ENCODE measurements around the gene FKBP10. TPM values are rescaled to one million over a fixed set of nuclear protein-coding genes. Genes with fewer than 3 reads are reported as not detected.

FKBP10 gene
- total and polyA plus RNA-seq, 2 donors (not counting 3 experiments of a cell fraction or from before 2014, with no cell fraction given), result 168 to 377 TPM

- no peak overlapping the region for H3K9ac ChIP-seq (replicated peaks; ENCODE audit: extremely low read depth, insufficient read depth, low read length)
- intact Hi-C loops (cut with micrococcal nuclease), result no loop called here
Measured at GRCh38 chr17:41784207-41784744, 28.5 kb upstream of the FKBP10 start.

DNA sequence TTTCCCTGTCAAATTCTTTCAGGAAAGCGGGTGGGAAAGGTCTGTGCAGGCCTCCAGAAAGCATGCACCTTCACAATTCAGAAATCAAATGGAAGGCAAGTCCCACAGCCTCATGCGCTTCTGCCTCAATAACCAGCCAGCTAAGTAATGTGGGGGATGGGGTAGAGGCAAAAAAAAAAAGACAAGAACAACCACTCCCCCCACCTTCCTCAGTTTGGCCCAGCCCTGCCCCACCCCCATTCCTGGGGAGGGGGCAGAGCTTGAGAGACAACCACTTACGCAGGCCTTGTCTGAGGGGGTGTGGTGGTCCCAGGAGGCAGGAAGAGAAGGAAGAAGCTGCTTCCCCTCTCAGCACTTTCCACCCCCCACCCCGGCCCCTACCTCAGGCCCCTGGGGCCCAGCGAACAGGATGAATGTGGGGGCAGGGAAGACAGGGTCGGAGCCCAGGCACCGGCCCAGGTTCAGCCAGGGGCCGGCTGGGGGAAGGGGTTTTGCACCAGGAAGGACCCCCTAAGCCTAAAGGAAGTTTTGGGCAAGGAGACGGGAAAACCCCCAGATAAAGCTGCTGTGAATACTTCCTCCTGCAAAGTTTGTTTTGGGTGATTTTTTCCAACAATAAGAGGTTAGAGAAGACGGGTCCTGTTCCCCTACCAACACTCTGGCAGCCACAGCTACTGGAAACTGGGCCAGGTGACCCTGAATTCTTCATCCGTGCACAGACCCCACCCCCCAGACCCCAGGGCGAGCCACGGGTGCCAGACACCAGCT lies 27.5 kb upstream of the FKBP10 start:
- DNase-seq (ENCODE audit: low read depth, low spot score) (peak; percentile 83), FAIRE-seq (peak; percentile 37)
- H3K9ac ChIP-seq (replicated peaks; ENCODE audit: extremely low read depth, insufficient read depth, low read length), result peak overlapping the region; percentile 71

More at GRCh38 chr17:41784207-41784744, 28.5 kb upstream of the FKBP10 start:
- BruUV-seq (replicated peaks), result no TSS peak
- FAIRE-seq (peak; percentile 40), DNase-seq (ENCODE audit: low read depth, low spot score) (peak; percentile 54)
- Histone ChIP-seq H3K79me2 (ENCODE audit: control insufficient read depth, insufficient read depth, low read length) (no peaks in the 10 kb centered on the region), H3K36me3 (ENCODE audit: control insufficient read depth in 2 of 2, extremely low read depth in 1 of 2, insufficient read depth in 2 of 2, low read length in 2 of 2) (no peaks in the 10 kb centered on the region), H3K4me2 (ENCODE audit: insufficient read depth, low read length) (no peak overlapping the region), H3K9me3 (replicated peaks; ENCODE audit: control insufficient read depth, insufficient read depth, low read length) (no peaks in the 10 kb centered on the region), H2AFZ (ENCODE audit: low read depth, low read length) (no peak overlapping the region), H3K27me3 (ENCODE audit: control insufficient read depth in 2 of 2, insufficient read depth in 2 of 2, low read length in 2 of 2) (peaks cover 0 to 5% of the 10 kb centered on the region in 2 experiments), H3K4me1 (ENCODE audit: control insufficient read depth, extremely low read depth, insufficient read depth, low read length) (no peaks in the 10 kb centered on the region), H3K9me1 (replicated peaks; ENCODE audit: control insufficient read depth, extremely low read depth, insufficient read depth, low read length) (no peaks in the 10 kb centered on the region), H3K4me3 (replicated peaks in 1 of 3; ENCODE audit: insufficient read depth in 1 of 3, low read depth in 1 of 3, low read length in 3 of 3) (peak overlapping the region in 1 of 3 experiments; percentile 98), H3K27ac (ENCODE audit: insufficient read depth, low read depth, low read length) (no peak overlapping the region), H4K20me1 (replicated peaks; ENCODE audit: control insufficient read depth, extremely low read depth, insufficient read depth, low read length) (no peaks in the 10 kb centered on the region)
- TF ChIP-seq GATA2 (IDR thresholded peaks at IDR 0.05; ENCODE audit: insufficient read depth, insufficient read length, low read depth, low read length) (peak; percentile 69), JUN (IDR thresholded peaks at IDR 0.05; ENCODE audit: borderline replicate concordance, insufficient read depth, insufficient read length, low read depth) (no peak), FOS (IDR thresholded peaks at IDR 0.05; ENCODE audit: borderline replicate concordance, insufficient read depth, low read length) (no peak)
- ChIA-PET CTCF (interaction anchor here (3.0 to 4.1 kb wide), 2 partner anchors 9 to 15 kb away, joined by 98 to 169 read pairs; no protein-coding TSS in a partner anchor), POLR2A (interaction anchor here (1.8 kb wide), 1 partner anchor 10 kb away, joined by 12 read pairs; no protein-coding TSS in a partner anchor)
- dilution Hi-C loops (cut with MboI; ENCODE audit: extremely low pct_ligation_motif_present, low sequenced_read_pairs), result no loop called here

More for the DNA sequence above, 27.5 kb upstream of the FKBP10 start:
- H3K27ac ChIP-seq (ENCODE audit: insufficient read depth, low read depth, low read length), result peak overlapping the region; percentile 0
- H3K4me3 ChIP-seq (replicated peaks in 1 of 3; ENCODE audit: insufficient read depth in 1 of 3, low read depth in 1 of 3, low read length in 3 of 3), result peak overlapping the region in 2 of 3 experiments; percentile 52 to 98
- H3K4me2 ChIP-seq (ENCODE audit: insufficient read depth, low read length), result peak overlapping the region; percentile 3
- H4K20me1 ChIP-seq (replicated peaks; ENCODE audit: control insufficient read depth, extremely low read depth, insufficient read depth, low read length), result no peaks in the 10 kb centered on the region
- intact Hi-C loops (cut with micrococcal nuclease), result no loop called here
- H3K36me3 ChIP-seq (ENCODE audit: control insufficient read depth in 2 of 2, extremely low read depth in 1 of 2, insufficient read depth in 2 of 2, low read length in 2 of 2), result no peaks in the 10 kb centered on the region
- dilution Hi-C loops (cut with MboI; ENCODE audit: extremely low pct_ligation_motif_present, low sequenced_read_pairs), result no loop called here
- peaks cover 0 to 7% of the 10 kb centered on the region in 2 experiments for H3K27me3 ChIP-seq (ENCODE audit: control insufficient read depth in 2 of 2, insufficient read depth in 2 of 2, low read length in 2 of 2)
- CTCF ChIA-PET, result interaction anchor here (1.4 to 4.1 kb wide), 4 partner anchors 10 to 97 kb away, joined by 3 to 169 read pairs (median 56); partner anchors contain the start of gene EIF1
- no peak overlapping the region for H2AFZ ChIP-seq (ENCODE audit: low read depth, low read length)
- POLR2A ChIA-PET, result interaction anchor here (0.7 to 2.4 kb wide), 9 partner anchors 8 to 97 kb away, joined by 3 to 82 read pairs (median 5); partner anchors contain the start of gene EIF1
- TF ChIP-seq POLR2A (IDR thresholded peaks at IDR 0.05; ENCODE audit: low read depth, low read length) (peak; percentile 21), JUN (IDR thresholded peaks at IDR 0.05; ENCODE audit: borderline replicate concordance, insufficient read depth, insufficient read length, low read depth) (no peak)
- H3K79me2 ChIP-seq (ENCODE audit: control insufficient read depth, insufficient read depth, low read length), result no peaks in the 10 kb centered on the region
- no peaks in the 10 kb centered on the region for H3K9me1 ChIP-seq (replicated peaks; ENCODE audit: control insufficient read depth, extremely low read depth, insufficient read depth, low read length)
- no peaks in the 10 kb centered on the region for H3K9me3 ChIP-seq (replicated peaks; ENCODE audit: control insufficient read depth, insufficient read depth, low read length)
- H3K4me1 ChIP-seq (ENCODE audit: control insufficient read depth, extremely low read depth, insufficient read depth, low read length), result no peaks in the 10 kb centered on the region
- TSS peak; percentile 18 for BruUV-seq (replicated peaks)
